Measurements from ENCODE around the gene IL1RAP. TPM values are rescaled to one million over a fixed set of nuclear protein-coding genes. Genes with fewer than 3 reads are reported as not detected.
A peak's percentile ranks its signal among the peaks of the same experiment; 100 is the strongest.

IL1RAP gene
- total and polyA plus RNA-seq, 2 experiments from 2014 or later: 14.6 to 46.5 TPM

- Histone ChIP-seq H2AFZ (no peak overlapping the region), H3K9me3 (ENCODE audit: low read depth) (peaks cover 5% of the 10 kb centered on the region), H4K20me1 (ENCODE audit: insufficient read depth, poor library complexity, severe bottlenecking) (no peaks in the 10 kb centered on the region), H3K4me2 (no peak overlapping the region), H3K9me2 (replicated peaks; ENCODE audit: insufficient read depth) (no peaks in the 10 kb centered on the region), H3K79me2 (peaks cover 21% of the 10 kb centered on the region), H3K4me1 (ENCODE audit: insufficient read depth) (peaks cover 20% of the 10 kb centered on the region), H3K27ac (peak overlapping the region; percentile 10), H3K27me3 (no peaks in the 10 kb centered on the region), H3K36me3 (replicated peaks; ENCODE audit: insufficient read depth, low read depth) (no peaks in the 10 kb centered on the region), H3K4me3 (no peak overlapping the region)
- TF ChIP-seq EZH2phosphoT487 (IDR thresholded peaks at IDR 0.05; ENCODE audit: low read depth, severe bottlenecking, unreplicated experiment) (no peak), EZH2 (IDR thresholded peaks at IDR 0.05; ENCODE audit: borderline replicate concordance) (no peak), CTCF (IDR thresholded peaks at IDR 0.05; ENCODE audit: poor library complexity) (no peak)
- WGBS (ENCODE audit: low lambda C conversion rate, missing lambda C conversion rate): 47% methylated on average over 6 of the region's 6 CpGs
- DNase-seq (ENCODE audit: low spot score): no peak
These were observed 33.1 kb downstream of the IL1RAP start for GRCh38 chr3:190546881-190547510.

- WGBS (ENCODE audit: low lambda C conversion rate, missing lambda C conversion rate): 84% methylated on average over 2 of the region's 2 CpGs
- H3K36me3 ChIP-seq (replicated peaks; ENCODE audit: insufficient read depth, low read depth): no peaks in the 10 kb centered on the region
- H3K9me2 ChIP-seq (replicated peaks; ENCODE audit: insufficient read depth): no peaks in the 10 kb centered on the region
- H3K27me3 ChIP-seq: no peaks in the 10 kb centered on the region
- H3K4me3 ChIP-seq: no peak overlapping the region
- no peak overlapping the region for H2AFZ ChIP-seq
- peak overlapping the region; percentile 33 for H3K4me2 ChIP-seq
- peaks cover 21% of the 10 kb centered on the region for H3K79me2 ChIP-seq
- no peak for DNase-seq (ENCODE audit: low spot score)
- H3K27ac ChIP-seq: peak overlapping the region; percentile 44
- H4K20me1 ChIP-seq (ENCODE audit: insufficient read depth, poor library complexity, severe bottlenecking): no peaks in the 10 kb centered on the region
- H3K4me1 ChIP-seq (ENCODE audit: insufficient read depth): peaks cover 20% of the 10 kb centered on the region
- TF ChIP-seq EZH2phosphoT487 (IDR thresholded peaks at IDR 0.05; ENCODE audit: low read depth, severe bottlenecking, unreplicated experiment) (no peak), EZH2 (IDR thresholded peaks at IDR 0.05; ENCODE audit: borderline replicate concordance) (no peak), CTCF (IDR thresholded peaks at IDR 0.05; ENCODE audit: poor library complexity) (no peak)
- H3K9me3 ChIP-seq (ENCODE audit: low read depth): peaks cover 11% of the 10 kb centered on the region
These were observed 34.3 kb downstream of the IL1RAP start for GRCh38 chr3:190548031-190548656.

GRCh38 chr3:190552021-190552420 lies 38.1 kb downstream of the IL1RAP start:
- Histone ChIP-seq H3K9me2 (replicated peaks; ENCODE audit: insufficient read depth) (no peaks in the 10 kb centered on the region), H3K4me3 (no peak overlapping the region), H3K9me3 (ENCODE audit: low read depth) (peaks cover 11% of the 10 kb centered on the region), H3K79me2 (peaks cover 5% of the 10 kb centered on the region), H3K27ac (no peak overlapping the region), H3K4me2 (no peak overlapping the region), H2AFZ (no peak overlapping the region), H4K20me1 (ENCODE audit: insufficient read depth, poor library complexity, severe bottlenecking) (no peaks in the 10 kb centered on the region), H3K4me1 (ENCODE audit: insufficient read depth) (peaks cover 8% of the 10 kb centered on the region), H3K27me3 (no peaks in the 10 kb centered on the region), H3K36me3 (replicated peaks; ENCODE audit: insufficient read depth, low read depth) (no peaks in the 10 kb centered on the region)
- TF ChIP-seq EZH2phosphoT487 (IDR thresholded peaks at IDR 0.05; ENCODE audit: low read depth, severe bottlenecking, unreplicated experiment) (no peak), CTCF (IDR thresholded peaks at IDR 0.05; ENCODE audit: poor library complexity) (no peak), EZH2 (IDR thresholded peaks at IDR 0.05; ENCODE audit: borderline replicate concordance) (no peak)
- DNase-seq (ENCODE audit: low spot score): no peak

Data from hepatocyte (in vitro differentiated cells).